GM12874 (cell line): ENCODE results near the gene UBE2QL1.

Experiments used
- TF ChIP-seq, protein P1 (sequence below): IDR thresholded peaks from 2 replicates; pipeline ENCODE4 v1.5.1; 2011; ENCODE audit warnings: low read depth, mild to moderate bottlenecking, control low read depth, low read length, moderate library complexity; ENCODE audit not compliant: insufficient read depth

Gene UBE2QL1

DNA sequence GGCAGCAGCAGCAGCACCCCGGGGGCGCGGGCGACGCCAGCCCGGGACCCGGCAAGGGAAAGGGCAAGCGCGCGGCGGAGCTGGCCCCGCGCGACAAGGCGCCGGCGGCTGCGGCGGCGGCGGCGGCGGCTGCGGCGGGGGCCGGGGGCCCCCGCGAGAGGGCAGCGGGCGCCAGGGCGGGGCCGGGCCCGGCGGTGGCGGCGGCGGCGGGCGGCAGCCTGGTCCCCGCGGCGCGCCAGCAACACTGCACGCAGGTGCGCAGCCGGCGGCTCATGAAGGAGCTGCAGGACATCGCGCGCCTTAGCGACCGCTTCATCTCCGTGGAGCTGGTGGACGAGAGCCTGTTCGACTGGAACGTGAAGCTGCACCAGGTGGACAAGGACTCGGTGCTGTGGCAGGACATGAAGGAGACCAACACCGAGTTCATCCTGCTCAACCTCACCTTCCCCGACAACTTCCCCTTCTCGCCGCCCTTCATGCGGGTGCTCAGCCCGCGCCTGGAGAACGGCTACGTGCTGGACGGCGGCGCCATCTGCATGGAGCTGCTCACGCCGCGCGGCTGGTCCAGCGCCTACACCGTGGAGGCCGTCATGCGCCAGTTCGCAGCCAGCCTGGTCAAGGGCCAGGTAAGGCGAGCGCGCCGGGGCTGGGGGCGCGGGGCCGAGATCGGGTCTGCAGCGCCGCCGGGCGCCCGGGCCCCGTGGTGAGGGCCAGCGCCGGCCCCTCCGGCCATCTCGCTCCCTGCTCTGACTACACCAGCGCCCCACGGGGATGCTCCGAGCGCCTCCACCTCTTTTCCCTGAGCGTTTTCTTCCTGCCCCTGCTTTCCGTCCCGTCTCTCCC lies at the start of gene UBE2QL1:
Gene UBE2QL1 (plus strand): TSS at position 238 of the 843 bp plus-strand sequence. CDS start 35 bp downstream, at position 273.
- TF ChIP-seq, protein P1, sequence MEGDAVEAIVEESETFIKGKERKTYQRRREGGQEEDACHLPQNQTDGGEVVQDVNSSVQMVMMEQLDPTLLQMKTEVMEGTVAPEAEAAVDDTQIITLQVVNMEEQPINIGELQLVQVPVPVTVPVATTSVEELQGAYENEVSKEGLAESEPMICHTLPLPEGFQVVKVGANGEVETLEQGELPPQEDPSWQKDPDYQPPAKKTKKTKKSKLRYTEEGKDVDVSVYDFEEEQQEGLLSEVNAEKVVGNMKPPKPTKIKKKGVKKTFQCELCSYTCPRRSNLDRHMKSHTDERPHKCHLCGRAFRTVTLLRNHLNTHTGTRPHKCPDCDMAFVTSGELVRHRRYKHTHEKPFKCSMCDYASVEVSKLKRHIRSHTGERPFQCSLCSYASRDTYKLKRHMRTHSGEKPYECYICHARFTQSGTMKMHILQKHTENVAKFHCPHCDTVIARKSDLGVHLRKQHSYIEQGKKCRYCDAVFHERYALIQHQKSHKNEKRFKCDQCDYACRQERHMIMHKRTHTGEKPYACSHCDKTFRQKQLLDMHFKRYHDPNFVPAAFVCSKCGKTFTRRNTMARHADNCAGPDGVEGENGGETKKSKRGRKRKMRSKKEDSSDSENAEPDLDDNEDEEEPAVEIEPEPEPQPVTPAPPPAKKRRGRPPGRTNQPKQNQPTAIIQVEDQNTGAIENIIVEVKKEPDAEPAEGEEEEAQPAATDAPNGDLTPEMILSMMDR: no peak

DNA sequence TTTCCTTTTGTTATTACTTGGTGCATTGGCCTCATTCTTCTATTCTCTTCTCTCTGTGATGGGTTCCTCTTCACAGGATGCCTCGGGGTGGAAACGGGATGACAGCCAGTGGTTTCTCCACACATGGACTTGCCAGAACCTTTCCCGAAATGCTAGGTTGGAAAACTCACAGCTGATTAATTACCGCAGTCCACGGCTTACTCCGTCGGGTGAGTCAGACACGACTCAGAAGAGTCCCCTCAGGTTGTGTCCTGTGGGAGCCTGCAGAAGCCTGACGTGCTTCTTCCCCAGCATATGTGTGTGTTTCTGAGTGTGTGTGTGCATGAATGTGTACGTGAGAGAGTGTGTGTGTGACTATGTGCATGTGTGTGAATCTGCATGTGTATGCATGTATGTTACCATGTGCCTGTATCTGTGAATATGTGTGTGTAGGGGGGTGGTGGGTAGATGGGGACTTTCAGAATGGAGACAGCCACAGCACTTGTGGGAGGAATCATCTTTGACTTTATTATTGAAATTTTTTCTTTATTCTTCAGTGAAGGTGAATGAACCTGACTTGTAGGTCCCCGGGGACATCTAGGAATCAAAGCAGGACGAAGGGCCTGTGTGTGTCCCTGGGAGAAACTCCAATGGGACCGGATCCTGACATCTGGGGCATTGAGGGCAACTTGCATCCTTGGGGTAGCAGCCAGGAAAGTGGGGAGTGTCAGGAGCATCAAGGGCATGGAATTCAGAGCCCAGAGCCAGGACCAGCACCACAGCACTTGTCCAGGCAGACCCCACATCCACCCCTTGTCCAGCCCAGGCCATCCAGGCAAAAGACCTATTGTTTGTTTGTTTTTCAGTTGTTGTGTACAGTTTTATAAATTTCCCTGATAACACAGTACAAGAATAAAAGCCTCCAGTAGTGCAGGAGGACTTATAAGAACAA lies 48.4 kb upstream of the UBE2QL1 start:
- TF ChIP-seq, protein P1: no peak

- TF ChIP-seq, protein P1: no peak
Observed at GRCh38 chr5:6401410-6401809, 47.2 kb upstream of the UBE2QL1 start.

- TF ChIP-seq, protein P1: no peak
Observed at GRCh38 chr5:6402939-6403338, 45.7 kb upstream of the UBE2QL1 start.

DNA sequence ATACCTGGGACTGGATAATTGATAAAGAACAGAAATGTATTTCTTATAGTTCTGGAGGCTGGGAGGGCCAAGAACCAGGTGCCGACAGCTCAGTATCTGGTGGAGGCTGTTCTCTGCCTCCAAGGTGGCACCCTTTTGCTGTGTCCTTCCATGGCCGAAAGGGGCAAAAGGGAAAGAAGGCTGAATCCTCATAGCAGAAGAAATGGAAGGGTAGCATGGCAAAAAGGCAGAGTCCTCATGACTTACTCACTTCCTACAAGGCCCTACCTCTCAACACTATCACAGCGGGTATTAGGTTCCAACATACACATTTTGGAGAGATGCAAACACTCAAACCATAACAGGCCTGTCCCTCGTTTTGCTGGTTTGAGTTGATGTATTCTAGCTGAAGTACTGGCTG lies 45.2 kb upstream of the UBE2QL1 start:
- TF ChIP-seq, protein P1: no peak

- TF ChIP-seq, protein P1: no peak
Observed at GRCh38 chr5:6404129-6404528, 44.5 kb upstream of the UBE2QL1 start.

GRCh38 chr5:6405591-6405990 lies 43.1 kb upstream of the UBE2QL1 start:
- TF ChIP-seq, protein P1: no peak
